Measurements from ENCODE around the gene ISLR2.

ISLR2 gene

DNA sequence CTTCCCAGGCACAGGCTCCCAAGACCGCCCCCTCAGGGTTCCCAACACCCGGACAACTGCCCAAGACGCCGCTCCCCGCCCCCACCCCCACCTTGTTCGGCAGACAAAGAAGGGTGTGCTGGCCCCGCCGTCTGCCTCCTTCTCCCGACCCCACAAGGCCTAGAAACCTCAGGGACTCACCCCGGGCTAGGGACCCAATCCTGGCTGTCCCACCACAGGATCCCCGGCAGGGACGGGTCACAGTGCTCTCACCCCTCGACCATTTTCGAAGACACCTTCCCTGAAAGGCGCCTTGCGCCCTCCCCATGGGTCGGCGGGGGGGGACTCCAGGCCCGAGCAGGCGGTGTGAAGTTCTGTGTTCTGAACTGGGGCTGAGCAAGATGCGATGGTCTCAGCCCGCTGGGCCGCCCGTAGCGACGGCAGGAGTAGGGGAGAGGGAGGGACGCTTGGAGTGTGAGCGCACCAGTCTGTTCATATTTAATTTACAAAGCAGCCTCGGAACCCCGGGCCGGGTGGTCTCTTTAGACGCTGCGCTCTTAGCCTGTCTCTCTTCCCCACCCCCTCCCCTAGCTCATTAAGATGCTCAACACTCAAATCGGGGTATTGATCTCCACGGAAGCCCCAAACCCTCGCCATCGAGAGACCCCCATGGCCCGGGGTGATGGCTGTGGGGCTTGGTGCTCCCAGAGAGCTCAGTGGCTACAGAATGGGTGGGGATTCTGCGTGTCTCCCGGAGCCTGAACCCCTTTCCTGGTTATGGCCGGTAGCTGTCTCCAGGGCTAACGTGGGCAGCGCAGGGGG lies 1.4 kb upstream of the ISLR2 start:
- DNase-seq: no peak

DNA sequence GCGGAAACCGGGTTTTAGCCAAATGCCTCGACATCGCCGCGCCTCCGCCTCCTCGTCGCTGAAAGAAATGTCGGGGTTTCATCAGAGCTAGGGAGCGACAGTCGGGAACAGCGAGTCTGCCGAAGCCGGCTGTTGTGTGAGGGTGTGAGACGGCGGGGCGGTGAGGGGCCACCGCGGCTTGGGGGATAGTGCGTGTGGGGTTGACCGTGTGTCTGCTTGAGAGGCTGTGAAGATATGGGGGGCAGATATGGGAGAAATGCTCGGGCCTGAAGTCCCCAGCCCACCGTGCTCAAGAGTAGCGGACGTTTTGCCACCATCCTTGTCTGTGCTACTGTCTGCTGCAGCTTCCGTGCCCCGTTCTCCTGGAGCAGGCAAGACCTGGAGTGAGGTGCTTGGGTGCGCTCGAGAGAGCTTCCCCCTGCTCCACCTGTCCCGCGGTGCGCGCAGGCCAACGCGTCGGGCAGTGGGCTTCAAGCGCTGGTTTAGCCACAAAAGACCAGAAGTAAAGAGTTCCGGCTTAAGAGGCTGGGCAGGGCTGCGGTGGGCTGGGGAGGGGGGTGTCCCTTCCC lies 716 bp upstream of the ISLR2 start:
- no peak for DNase-seq

DNA sequence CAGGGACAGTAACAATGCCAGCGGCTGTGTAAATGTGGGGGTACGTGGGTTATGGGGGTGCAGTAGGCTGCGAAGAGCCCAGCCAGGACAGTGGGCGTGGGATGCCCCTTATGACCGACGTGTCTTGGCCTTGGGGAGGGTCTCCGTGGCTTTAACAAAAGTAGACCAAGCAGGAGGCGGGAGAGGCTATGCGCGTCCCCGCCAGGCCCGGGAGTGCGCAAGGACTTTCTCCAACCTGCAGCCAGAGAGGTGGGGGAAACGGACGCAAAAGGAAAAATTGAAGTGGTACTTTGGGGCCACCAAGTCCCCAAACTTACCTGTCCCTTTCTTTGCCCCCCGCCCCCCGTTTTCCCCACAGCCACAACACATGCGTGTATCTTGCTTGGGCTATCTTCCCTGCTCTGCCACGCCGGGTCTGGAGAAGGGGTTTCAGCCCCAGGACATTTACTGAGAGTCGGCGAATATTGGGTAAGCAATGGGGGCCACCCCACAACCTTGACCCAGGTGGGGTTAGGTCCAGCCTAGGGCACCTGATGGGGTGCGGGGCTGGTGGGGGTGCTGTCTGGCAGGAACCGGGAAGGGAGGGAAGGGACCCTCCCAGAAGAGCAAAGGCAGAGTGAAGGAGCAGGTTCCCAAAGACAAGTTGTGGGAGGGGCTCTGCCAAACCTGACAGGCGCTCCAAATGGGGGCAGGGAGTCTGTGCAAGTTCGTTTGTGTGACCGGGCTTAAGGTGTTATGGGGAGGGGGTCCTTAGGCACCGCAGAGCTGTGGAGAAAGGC lies 652 bp downstream of the ISLR2 start:
- no peak for DNase-seq

DNA sequence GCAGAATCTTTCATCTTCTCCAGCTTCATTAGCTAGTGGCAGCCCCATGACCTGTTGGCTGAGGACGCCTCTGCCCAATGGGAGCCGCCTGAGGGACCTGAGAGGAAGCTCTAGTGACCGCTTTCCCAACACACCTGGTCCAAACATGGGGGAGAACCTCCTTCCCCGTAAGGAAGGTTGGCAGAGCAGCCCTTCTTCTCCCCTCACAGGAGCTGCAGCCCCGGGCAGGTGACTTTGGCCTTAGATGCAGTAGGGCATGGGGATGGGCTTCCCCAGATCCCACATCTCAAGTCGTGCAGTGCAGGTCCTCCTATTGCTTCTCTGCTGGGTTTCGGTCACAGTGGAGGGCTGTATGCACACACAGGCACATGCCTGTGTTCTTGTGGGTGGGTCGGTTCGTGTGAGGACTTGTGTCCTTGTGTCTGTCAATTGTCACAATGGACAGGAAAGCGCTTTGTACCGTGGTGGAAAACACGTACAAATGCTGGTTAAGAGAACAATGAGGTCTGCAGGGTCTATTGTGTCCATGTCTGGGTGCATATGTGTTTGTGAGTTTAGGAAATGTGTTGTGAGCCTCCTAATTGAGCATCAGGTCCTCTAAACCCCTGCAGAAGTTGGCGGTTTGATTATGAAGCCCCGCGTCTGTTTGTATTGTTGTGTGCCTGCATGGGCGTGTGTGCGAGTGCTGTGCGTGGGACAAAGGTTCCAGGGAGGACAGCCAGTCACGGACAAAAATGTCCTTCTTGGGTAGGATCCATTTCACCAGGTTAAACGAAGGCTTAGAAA lies 1.4 kb downstream of the ISLR2 start:
- no peak for DNase-seq

DNA sequence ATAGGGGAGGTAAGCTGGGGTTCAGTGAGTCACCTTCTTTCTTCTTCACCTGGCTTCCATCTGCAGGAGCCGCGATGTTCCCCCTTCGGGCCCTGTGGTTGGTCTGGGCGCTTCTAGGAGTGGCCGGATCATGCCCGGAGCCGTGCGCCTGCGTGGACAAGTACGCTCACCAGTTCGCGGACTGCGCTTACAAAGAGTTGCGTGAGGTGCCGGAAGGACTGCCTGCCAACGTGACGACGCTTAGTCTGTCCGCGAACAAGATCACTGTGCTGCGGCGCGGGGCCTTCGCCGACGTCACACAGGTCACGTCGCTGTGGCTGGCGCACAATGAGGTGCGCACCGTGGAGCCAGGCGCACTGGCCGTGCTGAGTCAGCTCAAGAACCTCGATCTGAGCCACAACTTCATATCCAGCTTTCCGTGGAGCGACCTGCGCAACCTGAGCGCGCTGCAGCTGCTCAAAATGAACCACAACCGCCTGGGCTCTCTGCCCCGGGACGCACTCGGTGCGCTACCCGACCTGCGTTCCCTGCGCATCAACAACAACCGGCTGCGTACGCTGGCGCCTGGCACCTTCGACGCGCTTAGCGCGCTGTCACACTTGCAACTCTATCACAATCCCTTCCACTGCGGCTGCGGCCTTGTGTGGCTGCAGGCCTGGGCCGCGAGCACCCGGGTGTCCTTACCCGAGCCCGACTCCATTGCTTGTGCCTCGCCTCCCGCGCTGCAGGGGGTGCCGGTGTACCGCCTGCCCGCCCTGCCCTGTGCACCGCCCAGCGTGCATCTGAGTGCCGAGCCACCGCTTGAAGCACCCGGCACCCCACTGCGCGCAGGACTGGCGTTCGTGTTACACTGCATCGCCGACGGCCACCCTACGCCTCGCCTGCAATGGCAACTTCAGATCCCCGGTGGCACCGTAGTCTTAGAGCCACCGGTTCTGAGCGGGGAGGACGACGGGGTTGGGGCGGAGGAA lies 2.6 kb downstream of the ISLR2 start:
- DNase-seq: peak; percentile 24

DNA sequence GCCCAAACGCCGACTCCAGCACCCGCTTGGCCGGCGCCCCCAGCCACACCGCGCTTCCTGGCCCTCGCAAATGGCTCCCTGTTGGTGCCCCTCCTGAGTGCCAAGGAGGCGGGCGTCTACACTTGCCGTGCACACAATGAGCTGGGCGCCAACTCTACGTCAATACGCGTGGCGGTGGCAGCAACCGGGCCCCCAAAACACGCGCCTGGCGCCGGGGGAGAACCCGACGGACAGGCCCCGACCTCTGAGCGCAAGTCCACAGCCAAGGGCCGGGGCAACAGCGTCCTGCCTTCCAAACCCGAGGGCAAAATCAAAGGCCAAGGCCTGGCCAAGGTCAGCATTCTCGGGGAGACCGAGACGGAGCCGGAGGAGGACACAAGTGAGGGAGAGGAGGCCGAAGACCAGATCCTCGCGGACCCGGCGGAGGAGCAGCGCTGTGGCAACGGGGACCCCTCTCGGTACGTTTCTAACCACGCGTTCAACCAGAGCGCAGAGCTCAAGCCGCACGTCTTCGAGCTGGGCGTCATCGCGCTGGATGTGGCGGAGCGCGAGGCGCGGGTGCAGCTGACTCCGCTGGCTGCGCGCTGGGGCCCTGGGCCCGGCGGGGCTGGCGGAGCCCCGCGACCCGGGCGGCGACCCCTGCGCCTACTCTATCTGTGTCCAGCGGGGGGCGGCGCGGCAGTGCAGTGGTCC lies 3.5 kb downstream of the ISLR2 start:
- no peak for DNase-seq

DNA sequence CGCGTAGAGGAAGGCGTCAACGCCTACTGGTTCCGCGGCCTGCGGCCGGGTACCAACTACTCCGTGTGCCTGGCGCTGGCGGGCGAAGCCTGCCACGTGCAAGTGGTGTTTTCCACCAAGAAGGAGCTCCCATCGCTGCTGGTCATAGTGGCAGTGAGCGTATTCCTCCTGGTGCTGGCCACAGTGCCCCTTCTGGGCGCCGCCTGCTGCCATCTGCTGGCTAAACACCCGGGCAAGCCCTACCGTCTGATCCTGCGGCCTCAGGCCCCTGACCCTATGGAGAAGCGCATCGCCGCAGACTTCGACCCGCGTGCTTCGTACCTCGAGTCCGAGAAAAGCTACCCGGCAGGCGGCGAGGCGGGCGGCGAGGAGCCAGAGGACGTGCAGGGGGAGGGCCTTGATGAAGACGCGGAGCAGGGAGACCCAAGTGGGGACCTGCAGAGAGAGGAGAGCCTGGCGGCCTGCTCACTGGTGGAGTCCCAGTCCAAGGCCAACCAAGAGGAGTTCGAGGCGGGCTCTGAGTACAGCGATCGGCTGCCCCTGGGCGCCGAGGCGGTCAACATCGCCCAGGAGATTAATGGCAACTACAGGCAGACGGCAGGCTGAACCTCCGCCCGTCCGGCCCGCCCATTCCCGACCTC lies 4.1 kb downstream of the ISLR2 start:
- no peak for DNase-seq

DNA sequence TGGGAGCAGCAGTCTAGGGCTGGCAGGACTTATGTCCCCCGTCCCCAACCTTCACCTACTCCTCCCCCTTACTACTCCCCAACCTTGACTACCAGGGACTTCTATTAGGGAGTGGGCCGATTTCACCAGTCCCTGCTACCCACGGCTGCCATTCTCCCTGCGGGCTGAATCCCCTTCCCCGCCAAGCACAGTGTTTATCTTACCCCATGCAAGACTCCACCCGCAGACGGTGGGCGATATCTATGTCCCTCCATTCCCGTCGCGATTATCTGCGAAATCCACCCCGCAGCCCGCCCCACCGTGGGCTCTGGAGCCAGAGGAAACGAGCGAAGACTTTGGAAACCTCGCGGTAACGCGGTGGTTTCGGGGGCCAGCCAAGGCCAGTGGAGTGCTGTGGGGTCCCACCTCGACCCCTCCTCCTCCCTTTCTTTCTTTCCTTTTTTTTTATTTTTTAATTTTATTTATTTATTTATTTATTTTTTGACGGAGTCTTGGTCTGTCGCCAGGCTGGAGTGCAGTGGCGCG lies 4.7 kb downstream of the ISLR2 start:
- no peak for DNase-seq

DNA sequence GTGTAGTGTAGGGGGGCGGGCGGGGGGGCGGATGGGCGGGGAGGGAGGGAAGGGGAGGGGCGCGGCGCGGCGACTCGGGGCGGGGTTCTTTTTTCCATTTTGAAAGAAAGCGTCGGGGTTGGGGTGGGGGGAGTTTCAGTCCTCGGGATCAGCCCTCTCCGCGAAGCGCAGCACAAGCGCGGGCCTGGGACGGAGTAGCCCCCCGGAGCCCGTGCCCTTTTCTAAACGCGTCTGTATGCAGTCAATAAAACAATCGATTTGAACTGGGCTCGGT lies 6.1 kb downstream of the ISLR2 start:
- no peak for DNase-seq

DNA sequence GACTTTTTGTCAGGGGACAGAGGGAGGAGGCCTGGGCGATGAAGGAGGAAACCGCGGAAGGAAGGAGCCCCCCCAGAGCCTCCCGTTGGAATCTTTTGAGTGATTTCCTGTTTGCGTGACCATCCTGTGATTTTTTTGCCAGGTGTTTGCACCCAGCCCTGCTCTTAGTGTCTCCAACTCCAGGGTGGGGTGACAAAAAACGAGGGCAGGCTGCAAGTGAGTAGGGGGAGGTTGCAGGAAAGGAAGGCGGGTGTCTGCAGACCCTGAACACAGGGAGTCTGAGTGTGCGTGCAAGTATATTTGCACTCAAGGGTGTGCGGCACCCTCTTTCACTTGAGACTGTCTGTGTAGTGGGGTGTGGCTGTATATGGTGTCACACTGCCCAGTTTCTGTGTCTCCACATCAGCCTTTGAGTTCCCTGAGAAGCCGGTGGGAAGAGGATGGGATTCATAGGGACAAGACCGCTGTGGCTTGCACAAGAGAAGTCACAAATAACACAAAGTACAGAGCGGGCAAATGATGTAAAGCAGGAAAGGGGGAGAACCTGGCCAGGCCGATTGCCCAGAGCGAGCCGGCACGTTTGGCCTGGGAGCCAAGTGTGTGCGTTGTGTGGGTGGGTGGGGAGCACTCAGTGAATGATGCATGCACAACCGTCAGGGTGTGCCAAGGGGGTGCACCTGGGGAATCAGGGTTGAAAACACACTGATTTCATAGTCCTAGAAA lies 6.6 kb downstream of the ISLR2 start:
- no peak for DNase-seq

DNA sequence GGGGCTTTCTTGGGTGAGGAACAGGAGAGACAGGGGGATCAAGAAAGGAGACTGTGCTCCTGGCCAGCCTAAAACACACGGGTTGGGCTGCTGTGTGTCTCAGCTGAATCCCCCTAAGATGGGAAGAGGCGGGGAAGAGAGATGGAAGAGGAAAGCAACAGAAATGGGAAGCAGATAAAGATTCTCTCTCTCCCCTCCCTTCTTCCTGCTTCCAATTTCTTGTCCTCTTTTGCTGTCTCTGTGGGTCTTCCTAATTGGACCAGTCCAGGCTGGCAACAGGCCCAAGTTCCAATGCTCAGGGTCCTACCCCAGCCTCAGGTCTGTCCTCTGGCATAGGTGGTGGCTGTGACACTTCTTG lies 7.1 kb downstream of the ISLR2 start:
- no peak for DNase-seq

DNA sequence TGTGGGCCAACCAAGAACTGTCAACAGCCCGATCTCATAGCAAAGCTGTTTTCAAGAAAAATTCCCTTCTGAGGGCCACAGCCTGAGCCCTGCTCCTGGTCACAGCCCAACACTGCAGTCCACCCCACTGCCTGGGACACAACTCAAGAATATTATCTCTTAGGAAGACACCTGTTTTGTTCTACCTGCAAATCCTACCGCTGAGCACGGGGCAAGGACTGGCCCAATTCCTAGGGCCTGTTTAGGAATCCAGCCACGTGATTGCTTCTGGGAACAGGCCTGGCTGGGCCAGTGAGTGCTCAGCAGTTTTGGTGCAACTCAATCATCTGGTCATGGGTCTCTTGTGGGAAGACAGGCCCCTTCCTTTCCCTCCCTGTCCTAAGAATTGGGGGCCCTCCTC lies 8.3 kb downstream of the ISLR2 start:
- DNase-seq: no peak

DNA sequence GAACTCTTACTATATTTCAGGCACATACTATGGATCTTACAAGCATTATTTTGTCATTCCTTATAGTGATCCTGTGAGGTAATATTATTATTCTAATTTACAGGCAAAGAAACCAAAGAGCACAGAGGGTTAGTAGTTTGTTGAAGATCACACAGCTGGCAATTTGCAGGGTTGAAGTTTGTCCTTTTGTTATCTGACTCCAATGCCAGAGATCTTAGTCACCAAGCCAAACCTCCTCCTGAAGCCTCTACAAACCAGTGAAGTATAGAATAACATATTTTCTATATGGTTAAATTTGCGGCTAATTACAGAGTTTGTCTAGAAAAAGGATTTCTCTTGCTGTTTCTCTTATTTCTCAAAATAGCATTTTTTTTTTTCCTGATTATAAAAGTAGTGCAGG lies 11.2 kb downstream of the ISLR2 start:
- peak; percentile 38 for DNase-seq

DNA sequence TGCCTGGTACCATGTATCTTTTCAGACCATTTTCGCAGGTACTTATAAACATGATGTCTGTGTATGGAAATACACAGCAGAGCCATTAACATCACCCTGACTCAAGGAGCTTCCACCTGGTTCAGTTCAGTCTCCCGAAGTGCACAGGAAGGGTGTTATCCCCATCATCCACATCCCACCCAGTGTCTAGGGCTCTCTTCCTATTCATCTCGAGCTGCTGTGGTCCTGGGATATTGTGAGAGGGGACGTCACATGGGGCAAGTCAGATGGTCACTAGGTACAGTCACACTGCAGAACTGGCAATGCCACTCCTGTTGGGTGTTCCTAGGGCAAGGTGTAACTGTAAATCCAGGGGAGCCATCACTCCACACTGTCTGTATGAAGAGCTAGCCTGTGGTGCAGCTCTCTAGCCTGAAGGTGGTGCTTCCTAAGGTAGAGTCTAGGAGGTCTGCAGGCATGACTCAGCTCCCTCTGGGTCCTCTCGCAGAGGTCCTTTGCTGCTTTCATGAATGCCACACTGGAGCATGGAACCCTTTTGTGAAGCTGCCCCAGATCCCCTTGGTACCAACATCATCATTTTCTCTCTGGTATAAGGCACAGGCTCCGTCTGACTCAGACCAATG lies 13.9 kb downstream of the ISLR2 start:
- DNase-seq: no peak

DNA sequence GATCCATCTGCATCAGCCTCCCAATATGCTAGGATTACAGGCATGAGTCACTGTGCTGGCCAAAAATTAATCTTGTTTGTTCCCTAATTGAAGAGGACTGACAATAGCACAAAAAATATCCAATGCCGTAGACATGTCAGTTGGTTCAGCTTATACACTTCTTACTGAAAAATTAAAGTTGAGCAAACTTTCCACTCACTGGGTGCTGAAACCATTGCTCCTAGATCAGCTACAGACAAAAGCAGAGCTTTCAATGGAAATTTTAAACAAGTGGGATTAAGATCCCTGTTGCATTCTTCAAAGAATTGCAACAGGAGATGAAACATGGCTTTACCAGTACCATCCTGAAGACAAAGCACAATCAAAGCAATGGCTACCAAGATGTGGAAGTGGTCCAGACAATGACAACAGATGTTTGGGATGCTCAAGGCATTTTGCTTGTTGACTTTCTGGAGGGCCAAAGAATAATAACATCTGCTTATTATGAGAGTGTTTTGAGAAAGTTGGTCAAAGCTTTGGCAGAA lies 16.0 kb downstream of the ISLR2 start:
- no peak for DNase-seq

DNA sequence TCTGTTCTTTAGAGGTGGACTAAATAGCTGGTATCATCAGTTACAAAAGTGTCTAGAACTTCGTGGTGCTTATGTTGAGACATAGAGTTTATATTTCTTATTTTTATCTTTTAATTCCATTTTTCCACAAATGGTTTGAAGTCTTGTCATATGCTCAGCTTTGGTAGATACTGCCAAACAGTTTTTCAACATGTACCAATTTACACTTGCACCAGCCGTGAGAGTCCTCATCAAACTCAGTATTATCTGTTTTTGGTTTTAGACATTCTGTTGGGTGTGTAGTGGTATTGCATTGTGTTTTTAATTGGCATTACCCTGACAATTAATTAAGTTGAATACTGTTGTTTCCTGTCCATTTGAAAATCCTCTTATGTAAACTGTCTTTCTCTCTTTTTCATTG lies 16.7 kb downstream of the ISLR2 start:
- no peak for DNase-seq

DNA sequence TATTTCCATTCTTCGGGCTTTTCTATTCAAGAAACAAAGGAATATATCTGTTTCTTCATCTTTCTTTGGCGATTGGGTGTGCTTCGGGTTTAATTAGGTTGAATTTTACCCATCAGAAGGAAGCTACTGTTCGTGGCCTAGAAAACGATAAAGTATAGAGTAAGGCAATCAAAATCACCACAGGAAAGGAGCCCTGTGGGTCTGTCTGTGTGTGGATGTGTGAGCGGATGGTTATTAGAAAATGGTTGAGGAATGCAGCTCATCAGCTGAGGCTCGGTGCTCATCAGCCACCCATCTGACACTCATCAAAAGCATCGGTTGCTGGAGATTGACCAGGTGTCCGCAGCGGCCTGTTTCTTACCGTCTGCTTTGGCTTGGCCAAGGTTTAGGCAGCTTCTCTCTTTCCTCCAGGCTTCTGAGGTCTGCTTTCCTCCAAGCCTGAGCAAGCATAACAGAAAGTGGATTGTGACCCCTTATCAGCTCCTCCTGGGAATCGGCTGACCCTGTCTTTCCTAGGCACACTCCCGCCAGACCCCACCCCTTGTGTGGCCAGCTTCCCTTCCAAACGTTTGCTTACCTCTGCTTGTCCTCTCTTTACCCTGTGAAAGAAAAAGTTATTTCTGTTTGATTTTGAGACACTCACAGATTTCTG lies 25.5 kb downstream of the ISLR2 start:
- no peak for DNase-seq

DNA sequence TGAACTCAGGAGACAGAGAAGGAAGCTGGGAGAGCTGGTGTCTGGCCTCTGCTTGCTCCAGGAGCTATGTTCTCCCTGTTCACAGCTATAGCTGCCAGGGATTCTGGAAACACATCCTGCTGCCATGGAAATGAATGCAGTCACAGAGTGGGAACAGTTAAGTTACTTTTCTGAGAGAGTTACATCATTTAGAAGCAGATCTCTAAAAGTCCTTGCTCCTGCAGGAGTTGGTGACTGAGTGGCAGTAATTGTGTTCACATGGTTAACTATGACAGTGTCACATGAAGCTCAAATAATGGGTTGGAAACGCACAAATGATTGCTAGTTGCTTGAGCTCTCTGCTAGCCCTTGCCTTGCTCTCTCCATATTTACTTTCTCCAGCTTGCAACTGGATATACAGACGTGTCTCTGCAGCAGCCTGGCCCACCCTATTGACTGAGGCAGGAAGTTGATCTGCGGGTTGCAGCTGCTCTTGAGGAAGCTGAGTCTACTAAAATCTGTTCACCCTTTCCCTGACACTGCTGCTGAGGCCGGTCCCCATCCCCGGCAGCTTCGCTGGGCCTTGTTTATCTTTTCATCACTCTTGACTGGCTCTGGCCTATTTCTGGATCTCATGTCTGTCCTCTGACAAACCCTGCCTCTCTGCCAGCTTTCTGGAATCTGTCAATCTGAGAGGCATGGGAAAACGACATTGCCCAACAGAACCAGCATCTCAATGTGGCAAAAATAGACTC lies 26.5 kb downstream of the ISLR2 start:
- peak; percentile 32 for DNase-seq

All from fibroblast of skin of right biceps (primary cell).